Breast epithelium (tissue), 4 donors: ENCODE results near the gene NCOA6. TPM values are rescaled to one million over a fixed set of nuclear protein-coding genes. Genes with fewer than 3 reads are reported as not detected.

Experiments
- DNase-seq, 2 donors: peaks; one replicate each; pipeline ENCODE4 v3.0.0-alpha.2; 2019; ENCODE audit warnings: low spot score in 2 of 2
- H3K27ac ChIP-seq, 2 donors: fragments of 200-600 bp; sonication (generic) in 1 of 2; one replicate each; pipeline ENCODE4 v1.5.1; 2016 to 2019; ENCODE audit warnings: mild to moderate bottlenecking in 1 of 2
- H3K27me3 ChIP-seq, 2 donors: fragments of 200-600 bp; sonication (generic) in 1 of 2; one replicate each; pipeline versions ENCODE4 v1.5.1 to v1.6.0; 2017 to 2019; ENCODE audit warnings: control low read depth in 1 of 2, mild to moderate bottlenecking in 1 of 2
- H3K36me3 ChIP-seq: fragments of 200-600 bp; one replicate; pipeline ENCODE4 v1.5.1; 2019
- H3K4me1 ChIP-seq, 2 donors: fragments of 200-600 bp; sonication (generic); one replicate each; pipeline ENCODE4 v1.5.1; 2016 to 2019; ENCODE audit warnings: control low read depth in 1 of 2
- H3K4me3 ChIP-seq, 3 donors: fragments of 200-600 bp; sonication (generic); 1 replicate in 2 of 3; 2 replicates in 1 of 3; pipeline ENCODE4 v1.5.1; 2016 to 2019; ENCODE audit warnings: mild to moderate bottlenecking in 3 of 3, moderate library complexity in 2 of 3
- H3K9me3 ChIP-seq, 2 donors: fragments of 200-600 bp; sonication (generic) in 1 of 2; one replicate each; pipeline ENCODE4 v1.5.1; 2016 to 2019; ENCODE audit warnings: control low read depth in 1 of 2
- CTCF ChIP-seq, 3 donors: fragments of 450-650 bp; IDR thresholded peaks; one replicate each; pipeline ENCODE4 v1.5.1; 2016 to 2017; ENCODE audit warnings: antibody characterized with exemption in 3 of 3, mild to moderate bottlenecking in 3 of 3, moderate library complexity in 3 of 3
- POLR2A ChIP-seq: fragments of 450-650 bp; IDR thresholded peaks from one replicate; pipeline ENCODE4 v1.6.1; 2016; ENCODE audit warnings: antibody characterized with exemption, mild to moderate bottlenecking, moderate library complexity
- POLR2AphosphoS5 ChIP-seq, 3 donors: sonication (generic); formaldehyde crosslinking; IDR thresholded peaks; one replicate each; pipeline ENCODE4 v1.6.1; 2017; ENCODE audit warnings: antibody characterized with exemption in 3 of 3
- intact Hi-C: fragments of 100-400 bp; cut with DNase I; formaldehyde crosslinking; loops from one replicate; pipeline ENCODE4 v1.15.1; 2023; ENCODE audit warnings: low total_unique reads
- total RNA-seq, 3 donors: library from RNA; depleted of rRNA; stranded (reverse); fragments of >200 nt; gene quantifications; one replicate each; pipeline ENCODE4 v1.1.0, GENCODE V29; 2016

The NCOA6 gene
- total RNA-seq, 3 donors from 2014 or later, result 20.0 to 20.6 (median 20.3) TPM

- peak in 1 of 2 donors; percentile 50 for DNase-seq
- no peaks in the 10 kb centered on the region for H3K27me3 ChIP-seq
- H3K4me3 ChIP-seq, result no peak overlapping the region
- TF ChIP-seq POLR2AphosphoS5 (IDR thresholded peaks at IDR 0.05) (no peak), POLR2A (no peak)
- intact Hi-C loops, result no loop called here
- no peaks in the 10 kb centered on the region for H3K9me3 ChIP-seq
- H3K27ac ChIP-seq, result no peak overlapping the region
- no peaks in the 10 kb centered on the region for H3K36me3 ChIP-seq
- H3K4me1 ChIP-seq, result no peaks in the 10 kb centered on the region
Measured at GRCh38 chr20:34861386-34862084, 36.1 kb upstream of the NCOA6 start.

DNA sequence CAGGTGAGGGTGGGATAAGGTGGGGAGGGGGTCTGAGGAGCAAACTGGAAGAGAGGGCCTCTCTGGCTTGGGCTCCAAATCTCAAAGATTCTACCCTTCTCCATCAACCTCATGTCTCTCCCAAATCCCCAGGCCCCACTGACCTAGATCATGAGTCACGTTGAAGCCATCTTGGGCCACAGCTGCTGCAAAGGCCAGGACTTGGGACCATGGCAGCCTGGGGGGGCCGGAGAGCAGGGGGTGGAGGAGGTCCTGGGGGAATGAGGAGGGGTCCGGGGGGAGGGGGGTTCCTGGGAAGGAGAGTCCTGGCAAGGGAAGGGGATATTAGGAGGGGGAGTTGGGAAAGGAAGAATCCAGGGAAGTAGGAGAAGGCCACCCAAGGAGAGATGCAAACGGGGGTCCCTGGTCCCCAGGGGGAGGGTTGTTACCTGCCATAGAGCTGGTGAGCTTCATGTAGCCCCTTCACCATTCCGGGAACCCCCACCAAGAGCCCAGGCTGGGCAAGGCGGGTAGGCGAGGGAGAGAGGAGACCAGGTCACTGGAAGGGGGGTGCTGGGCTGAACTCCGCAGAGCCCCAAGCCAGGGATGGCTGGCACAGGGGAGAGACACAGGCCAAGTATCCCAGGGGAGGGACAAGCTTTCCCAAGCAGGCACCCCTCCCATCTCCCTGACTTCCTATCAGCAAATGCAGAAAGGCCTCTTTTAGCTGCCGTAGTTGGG lies 34.5 kb upstream of the NCOA6 start:
- intact Hi-C loops, result no loop called here

GRCh38 chr20:34859367-34859766 lies 33.9 kb upstream of the NCOA6 start:
- intact Hi-C loops, result no loop called here
- no peak for TF ChIP-seq POLR2A
- TF ChIP-seq CTCF (IDR thresholded peaks at IDR 0.05), result no peak
- no peak for TF ChIP-seq POLR2AphosphoS5 (IDR thresholded peaks at IDR 0.05)
- no peak for DNase-seq
- H3K27ac ChIP-seq, result no peak overlapping the region
- H3K9me3 ChIP-seq, result no peaks in the 10 kb centered on the region
- H3K36me3 ChIP-seq, result no peaks in the 10 kb centered on the region
- no peak overlapping the region for H3K4me3 ChIP-seq
- H3K27me3 ChIP-seq, result no peaks in the 10 kb centered on the region
- no peaks in the 10 kb centered on the region for H3K4me1 ChIP-seq

More for the DNA sequence above, 34.5 kb upstream of the NCOA6 start:
- H3K36me3 ChIP-seq, result no peaks in the 10 kb centered on the region
- H3K27ac ChIP-seq, result no peak overlapping the region
- no peaks in the 10 kb centered on the region for H3K9me3 ChIP-seq
- no peak overlapping the region for H3K4me3 ChIP-seq
- no peaks in the 10 kb centered on the region for H3K4me1 ChIP-seq
- H3K27me3 ChIP-seq, result no peaks in the 10 kb centered on the region
- no peak for DNase-seq
- TF ChIP-seq CTCF (IDR thresholded peaks at IDR 0.05) (no peak), POLR2A (no peak), POLR2AphosphoS5 (IDR thresholded peaks at IDR 0.05) (no peak)

DNA sequence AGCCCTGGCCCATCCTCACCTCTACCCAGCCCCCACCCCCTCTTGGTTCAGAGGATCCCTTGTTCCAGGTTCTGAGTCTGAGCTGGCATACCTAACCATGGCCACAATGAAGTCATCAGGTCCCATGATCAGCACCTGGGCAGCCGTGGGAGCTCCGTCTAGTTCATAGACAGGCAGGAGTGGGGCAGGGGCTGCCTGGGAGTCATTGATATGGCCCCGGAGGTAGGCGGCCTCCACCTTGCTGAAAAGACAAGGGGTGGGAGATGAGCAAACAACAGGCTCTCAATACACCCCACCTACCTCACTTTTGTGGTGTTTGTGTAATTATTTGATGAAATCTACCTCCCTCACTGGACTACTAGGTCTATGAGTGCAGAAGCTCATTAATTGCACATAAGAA lies 26.8 kb upstream of the NCOA6 start:
- no peaks in the 10 kb centered on the region for H3K9me3 ChIP-seq
- no peak for DNase-seq
- H3K27ac ChIP-seq, result no peak overlapping the region
- H3K27me3 ChIP-seq, result no peaks in the 10 kb centered on the region
- intact Hi-C loops, result no loop called here
- no peaks in the 10 kb centered on the region for H3K36me3 ChIP-seq
- TF ChIP-seq CTCF (IDR thresholded peaks at IDR 0.05) (no peak), POLR2AphosphoS5 (IDR thresholded peaks at IDR 0.05) (no peak), POLR2A (no peak)
- no peak overlapping the region for H3K4me3 ChIP-seq
- no peaks in the 10 kb centered on the region for H3K4me1 ChIP-seq

GRCh38 chr20:34850969-34851368 lies 25.5 kb upstream of the NCOA6 start:
- Histone ChIP-seq H3K27me3 (no peaks in the 10 kb centered on the region), H3K4me3 (no peak overlapping the region), H3K4me1 (no peaks in the 10 kb centered on the region), H3K36me3 (no peaks in the 10 kb centered on the region), H3K27ac (peak overlapping the region in 1 of 2 donors; percentile 25), H3K9me3 (no peaks in the 10 kb centered on the region)
- no peak for TF ChIP-seq CTCF (IDR thresholded peaks at IDR 0.05)
- no peak for TF ChIP-seq POLR2AphosphoS5 (IDR thresholded peaks at IDR 0.05)
- TF ChIP-seq POLR2A, result no peak
- intact Hi-C loops, result no loop called here
- peak in 1 of 2 donors; percentile 65 for DNase-seq
